NT2/D1 (cell line): ENCODE measurements around the gene KCNQ1OT1.

ENCODE experiments used
- SUZ12 ChIP-seq: IDR thresholded peaks from 2 replicates; pipeline ENCODE4 v1.6.1; 2011; ENCODE audit not compliant: insufficient read length, insufficient read depth; ENCODE audit errors: extremely low read depth
- ZNF274 ChIP-seq: IDR thresholded peaks from 2 replicates; pipeline ENCODE4 v1.6.1; 2011; ENCODE audit warnings: mild to moderate bottlenecking, low read depth, low read length

DNA sequence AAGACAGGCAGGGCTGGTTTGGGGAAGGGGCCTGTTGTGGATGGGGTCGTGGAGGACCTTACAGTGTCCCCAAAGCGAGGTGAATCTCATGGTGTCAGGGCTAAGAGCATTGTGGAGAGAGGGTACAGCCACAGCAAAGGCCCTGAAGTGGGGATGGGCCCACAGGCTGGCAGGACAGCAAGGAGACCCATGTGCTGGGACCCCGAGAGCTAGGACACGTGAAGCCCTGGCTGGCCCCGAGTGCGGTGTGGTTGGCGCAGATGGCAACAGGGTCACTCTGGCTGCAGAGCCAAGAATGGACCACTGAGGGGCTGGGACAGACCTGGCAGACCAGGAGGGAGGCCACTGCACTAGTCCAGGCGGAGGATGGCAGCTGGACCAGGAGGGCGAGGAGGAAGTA is 30.0 kb upstream of the KCNQ1OT1 start:
- TF ChIP-seq SUZ12 (no peak), ZNF274 (no peak)
